HepG2 (cell line): Measurements from ENCODE around the gene SCAND1. TPM values are rescaled to one million over a fixed set of nuclear protein-coding genes. Genes with fewer than 3 reads are reported as not detected.
A peak's percentile ranks its signal among the peaks of the same experiment; 100 is the strongest.

Experiments used
- AKNA ChIP-seq: sonication (generic); formaldehyde crosslinking; IDR thresholded peaks from 2 replicates; pipeline ENCODE4 v1.4.0; 2020; ENCODE audit warnings: missing genetic modification reagents, borderline replicate concordance
- DBP ChIP-seq: sonication (generic); formaldehyde crosslinking; IDR thresholded peaks from 2 replicates; pipeline ENCODE4 v1.4.0; 2020; ENCODE audit warnings: missing genetic modification reagents; ENCODE audit errors: not compliant biosample characterization
- FOXP1 ChIP-seq, 2 experiments: fragments of 450-650 bp in 1 of 2; IDR thresholded peaks; 2 replicates each; pipeline ENCODE4 v1.6.1; 2017 to 2018; ENCODE audit warnings: antibody characterized with exemption in 1 of 2
- GFI1 ChIP-seq: sonication (generic); formaldehyde crosslinking; IDR thresholded peaks from 2 replicates; pipeline ENCODE4 v1.5.0; 2020; ENCODE audit warnings: missing genetic modification reagents, mild to moderate bottlenecking, borderline replicate concordance
- IKZF5 ChIP-seq: IDR thresholded peaks from 2 replicates; pipeline ENCODE4 v1.6.1; 2018; ENCODE audit warnings: missing genetic modification reagents, mild to moderate bottlenecking, missing compliant biosample characterization
- KLF11 ChIP-seq: IDR thresholded peaks from 2 replicates; pipeline ENCODE4 v1.6.1; 2016; ENCODE audit warnings: missing compliant biosample characterization
- NFYC ChIP-seq: IDR thresholded peaks from 2 replicates; pipeline ENCODE4 v1.6.1; 2016; ENCODE audit warnings: missing genetic modification reagents, missing compliant biosample characterization
- NR3C1 ChIP-seq: sonication (generic); formaldehyde crosslinking; IDR thresholded peaks from 2 replicates; pipeline ENCODE4 v1.4.0; 2020; ENCODE audit warnings: missing genetic modification reagents
- PLSCR1 ChIP-seq: sonication (generic); formaldehyde crosslinking; IDR thresholded peaks from 2 replicates; pipeline ENCODE4 v1.5.0; 2020; ENCODE audit warnings: missing genetic modification reagents, mild to moderate bottlenecking, borderline replicate concordance
- POLR2A ChIP-seq, 2 experiments: IDR thresholded peaks; 2 replicates each; pipeline ENCODE4 v1.6.1; 2011; ENCODE audit warnings: low read depth in 2 of 2, low read length in 2 of 2, mild to moderate bottlenecking in 1 of 2, moderate library complexity in 1 of 2; ENCODE audit not compliant: insufficient read depth in 1 of 2
- SALL2 ChIP-seq: sonication (generic); formaldehyde crosslinking; IDR thresholded peaks from 2 replicates; pipeline ENCODE4 v1.8.1; 2023; ENCODE audit warnings: mild to moderate bottlenecking, missing genetic modification reagents, inconsistent platforms
- SOX6 ChIP-seq, 2 experiments: fragments of 450-650 bp in 1 of 2; sonication (generic) in 1 of 2; formaldehyde crosslinking in 1 of 2; IDR thresholded peaks; 2 replicates each; pipeline versions ENCODE4 v1.4.0 to v1.6.1; 2017 to 2020; ENCODE audit warnings: antibody characterized with exemption in 1 of 2, mild to moderate bottlenecking in 1 of 2, missing genetic modification reagents in 1 of 2
- TBP ChIP-seq: sonication (generic); formaldehyde crosslinking; IDR thresholded peaks from 2 replicates; pipeline ENCODE4 v1.5.0; 2020; ENCODE audit warnings: missing genetic modification reagents
- ZBTB37 ChIP-seq: sonication (generic); formaldehyde crosslinking; IDR thresholded peaks from 2 replicates; pipeline ENCODE4 v1.4.0; 2020; ENCODE audit warnings: mild to moderate bottlenecking, missing genetic modification reagents
- ZC3H13 ChIP-seq: sonication (generic); formaldehyde crosslinking; IDR thresholded peaks from 2 replicates; pipeline ENCODE4 v1.8.1; 2023; ENCODE audit warnings: mild to moderate bottlenecking, missing genetic modification reagents, moderate library complexity
- ZNF430 ChIP-seq: sonication (generic); formaldehyde crosslinking; IDR thresholded peaks from 2 replicates; pipeline ENCODE4 v1.9.0; 2021; ENCODE audit warnings: mild to moderate bottlenecking, missing genetic modification reagents
- ZNF749 ChIP-seq: sonication (generic); formaldehyde crosslinking; IDR thresholded peaks from 2 replicates; pipeline ENCODE4 v1.8.0; 2022; ENCODE audit warnings: mild to moderate bottlenecking, missing genetic modification reagents, moderate library complexity, borderline replicate concordance
- ZNF850 ChIP-seq: sonication (generic); formaldehyde crosslinking; conservative IDR thresholded peaks from 2 replicates; pipeline ENCODE4 v1.9.0; 2021; ENCODE audit warnings: mild to moderate bottlenecking, missing genetic modification reagents
- ZSCAN20 ChIP-seq: sonication (generic); formaldehyde crosslinking; IDR thresholded peaks from 2 replicates; pipeline ENCODE4 v1.4.0; 2020; ENCODE audit warnings: missing genetic modification reagents, mild to moderate bottlenecking, borderline replicate concordance
- polyA plus RNA-seq, 8 experiments: library from polyadenylated mRNA; depleted of rRNA in 3 of 8; stranded (reverse) in 7 of 8; unstranded in 1 of 8; fragments of >200 nt; fragmentation: Illumina TruSeq in 4 of 8; extraction: Trizol in 4 of 8; gene quantifications; 2 replicates each; pipeline versions ENCODE4 v1.2.1 to v1.2.3, GENCODE V29; 2011 to 2016; ENCODE audit warnings: low read depth in 4 of 8, missing spikeins in 1 of 8, mixed read lengths in 1 of 8; ENCODE audit not compliant: insufficient read depth in 1 of 8
- total RNA-seq, 5 experiments: library from RNA; depleted of rRNA; stranded (reverse); fragments of >200 nt; fragmentation: Illumina TruSeq; extraction: Trizol; gene quantifications; 2 replicates each; pipeline ENCODE4 v1.2.3, GENCODE V29; 2016; ENCODE audit warnings: low read depth in 1 of 5

Gene SCAND1
- total and polyA plus RNA-seq, 2 of the 13 experiments (the other 11 are each of a cell fraction or from before 2014, with no cell fraction given): 19.3 to 109 TPM

- TF ChIP-seq PLSCR1: 0 out of 2 replicates have a peak, but pooled peaks have one; percentile 8
- peak; percentile 24; the same call in 1 of the 2 replicates for TF ChIP-seq ZBTB37
- no peak for TF ChIP-seq SOX6 (IDR thresholded peaks at IDR 0.05)
- TF ChIP-seq SOX6 (CRISPR knock-in tag; IDR thresholded peaks at IDR 0.05): no peak
- TF ChIP-seq ZC3H13: peak; percentile 80; the same call in 1 of the 2 replicates
- 0 out of 2 replicates have a peak, but pooled peaks have one; percentile 13 for TF ChIP-seq ZSCAN20 (CRISPR knock-in tag)
- TF ChIP-seq KLF11 (CRISPR knock-in tag): no peak
- 0 out of 2 replicates have a peak, but pooled peaks have one; percentile 6 for TF ChIP-seq NFYC
- no peak for TF ChIP-seq NR3C1
- no peak; the same call in 1 of the 2 replicates for TF ChIP-seq IKZF5 (CRISPR knock-in tag)
- 0 out of 2 replicates have a peak, but pooled peaks have one; percentile 41 for TF ChIP-seq AKNA (CRISPR knock-in tag)
- TF ChIP-seq ZNF850 (CRISPR knock-in tag): no peak
- peak; percentile 35; the same call in 1 of the 2 replicates for TF ChIP-seq ZNF430 (CRISPR knock-in tag)
- no peak for TF ChIP-seq ZNF749
- peak; percentile 19; the same call in 1 of the 2 replicates for TF ChIP-seq SALL2
- TF ChIP-seq POLR2A (IDR thresholded peaks at IDR 0.05; ENCODE audit: insufficient read depth in 1 of 2, low read depth in 2 of 2, low read length in 2 of 2): peak in 1 of 2 experiments; percentile 12; a peak in 2 of 4 replicates
- peak; percentile 48; the same call in 1 of the 2 replicates for TF ChIP-seq TBP (CRISPR knock-in tag)
- peak; percentile 41 for TF ChIP-seq DBP (CRISPR knock-in tag)
- no peak for TF ChIP-seq FOXP1 (IDR thresholded peaks at IDR 0.05)
- TF ChIP-seq FOXP1 (CRISPR knock-in tag; IDR thresholded peaks at IDR 0.05): no peak
- TF ChIP-seq GFI1 (CRISPR knock-in tag): no peak
Measured at GRCh38 chr20:35952480-35953386, 1.6 kb downstream of the SCAND1 start (continued).
